ENCODE results near the gene MAPK8IP3. TPM values are rescaled to one million over a fixed set of nuclear protein-coding genes. Genes with fewer than 3 reads are reported as not detected.

MAPK8IP3 gene
- total RNA-seq, 1 donor from 2014 or later = 77.3 TPM

DNA sequence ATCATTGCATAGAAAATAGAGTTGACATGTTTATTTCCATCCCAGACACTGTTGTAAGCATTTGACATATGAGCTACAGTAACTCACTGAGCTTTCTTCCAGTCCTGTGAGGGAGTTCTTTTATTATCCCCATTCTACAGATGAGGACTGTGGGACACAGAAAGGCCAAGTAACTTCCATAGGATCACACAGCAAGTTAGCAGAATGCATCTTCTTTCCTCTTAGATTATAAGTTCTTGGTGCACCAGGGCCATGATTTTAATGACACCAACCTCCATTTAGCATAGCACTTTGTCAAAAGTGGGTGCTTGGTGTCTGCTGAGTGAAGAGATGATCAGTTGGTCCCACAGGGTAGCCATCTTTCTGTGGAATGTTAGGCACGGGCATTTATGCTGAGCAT is 15.2 kb upstream of the MAPK8IP3 start:
- Histone ChIP-seq H3K4me3 (no peak overlapping the region), H3K9me3 (no peaks in the 10 kb centered on the region), H3K4me1 (no peaks in the 10 kb centered on the region), H3K27ac (no peak overlapping the region), H3K36me3 (peaks cover 75% of the 10 kb centered on the region), H3K27me3 (no peaks in the 10 kb centered on the region)
- DNase-seq (no peak), ATAC-seq (no peak)
- intact Hi-C loops (cut with DNase I) = no loop called here
- TF ChIP-seq, protein P1, sequence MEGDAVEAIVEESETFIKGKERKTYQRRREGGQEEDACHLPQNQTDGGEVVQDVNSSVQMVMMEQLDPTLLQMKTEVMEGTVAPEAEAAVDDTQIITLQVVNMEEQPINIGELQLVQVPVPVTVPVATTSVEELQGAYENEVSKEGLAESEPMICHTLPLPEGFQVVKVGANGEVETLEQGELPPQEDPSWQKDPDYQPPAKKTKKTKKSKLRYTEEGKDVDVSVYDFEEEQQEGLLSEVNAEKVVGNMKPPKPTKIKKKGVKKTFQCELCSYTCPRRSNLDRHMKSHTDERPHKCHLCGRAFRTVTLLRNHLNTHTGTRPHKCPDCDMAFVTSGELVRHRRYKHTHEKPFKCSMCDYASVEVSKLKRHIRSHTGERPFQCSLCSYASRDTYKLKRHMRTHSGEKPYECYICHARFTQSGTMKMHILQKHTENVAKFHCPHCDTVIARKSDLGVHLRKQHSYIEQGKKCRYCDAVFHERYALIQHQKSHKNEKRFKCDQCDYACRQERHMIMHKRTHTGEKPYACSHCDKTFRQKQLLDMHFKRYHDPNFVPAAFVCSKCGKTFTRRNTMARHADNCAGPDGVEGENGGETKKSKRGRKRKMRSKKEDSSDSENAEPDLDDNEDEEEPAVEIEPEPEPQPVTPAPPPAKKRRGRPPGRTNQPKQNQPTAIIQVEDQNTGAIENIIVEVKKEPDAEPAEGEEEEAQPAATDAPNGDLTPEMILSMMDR (IDR thresholded peaks at IDR 0.05) = no peak

DNA sequence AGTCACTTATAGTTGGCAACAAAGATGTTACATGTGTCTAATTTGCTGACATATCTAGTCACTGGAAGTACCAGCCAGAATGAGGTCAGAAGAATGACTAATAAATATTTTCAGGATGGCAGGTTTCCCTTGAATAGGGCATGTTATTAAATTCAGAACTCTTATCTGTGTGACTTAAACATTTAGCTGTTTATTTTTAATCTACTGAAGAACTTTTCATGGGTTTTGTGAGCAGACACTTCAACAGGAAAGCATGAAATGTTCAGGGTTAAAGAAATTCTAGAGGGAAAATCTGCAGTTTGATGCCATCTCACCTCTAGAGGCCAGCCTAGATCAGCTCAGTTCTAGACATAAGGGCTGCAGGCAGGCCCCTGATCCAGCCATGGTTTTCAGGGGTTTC is 14.7 kb upstream of the MAPK8IP3 start:
- H3K36me3 ChIP-seq = peaks cover 74% of the 10 kb centered on the region
- H3K27me3 ChIP-seq = no peaks in the 10 kb centered on the region
- no peaks in the 10 kb centered on the region for H3K4me1 ChIP-seq
- H3K27ac ChIP-seq = no peak overlapping the region
- TF ChIP-seq, protein P1 (IDR thresholded peaks at IDR 0.05) = no peak
- ATAC-seq = no peak
- DNase-seq = no peak
- H3K4me3 ChIP-seq = no peak overlapping the region
- no peaks in the 10 kb centered on the region for H3K9me3 ChIP-seq
- intact Hi-C loops (cut with DNase I) = no loop called here

DNA sequence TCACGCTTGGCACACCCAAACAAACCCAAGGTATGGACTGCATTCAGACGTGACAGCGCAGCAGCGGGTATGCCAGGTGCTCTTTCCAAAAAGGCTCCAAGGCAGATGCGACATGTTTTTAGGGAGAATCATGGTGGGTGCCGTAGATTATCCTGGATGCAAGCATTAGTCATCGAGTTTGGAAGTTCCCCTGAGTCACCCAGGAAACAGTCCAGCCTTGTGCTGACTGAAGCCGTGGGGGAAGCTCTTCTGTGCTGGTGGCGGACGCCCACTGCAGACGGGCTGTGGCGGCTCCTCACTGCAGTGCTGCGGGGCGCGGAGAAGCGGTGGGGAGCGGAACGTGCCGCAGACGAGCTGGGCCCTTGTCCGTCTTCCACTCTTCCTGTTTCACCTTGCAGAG is 14.0 kb upstream of the MAPK8IP3 start:
- H3K36me3 ChIP-seq = peaks cover 75% of the 10 kb centered on the region
- no peak for DNase-seq
- intact Hi-C loops (cut with DNase I) = no loop called here

DNA sequence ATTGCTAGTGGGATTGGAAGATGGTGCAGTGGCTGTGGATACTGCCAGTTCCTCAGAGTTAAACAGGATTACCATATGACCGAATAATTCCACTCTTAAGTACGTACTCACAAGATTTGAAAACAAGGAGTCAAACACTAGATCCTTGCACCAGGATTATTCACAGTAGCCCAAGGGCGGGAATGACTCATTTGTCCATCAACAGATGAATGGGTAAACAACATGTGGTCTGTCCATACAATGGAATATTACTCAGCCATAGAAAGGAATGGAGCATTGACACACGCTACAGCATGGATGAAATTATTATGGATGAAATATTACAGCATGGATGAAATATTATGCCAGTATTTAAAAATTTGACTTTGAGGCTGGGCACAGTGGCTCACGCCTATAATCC is 9.1 kb upstream of the MAPK8IP3 start:
- ATAC-seq = no peak

More for the DNA sequence above, 14.0 kb upstream of the MAPK8IP3 start:
- Histone ChIP-seq H3K9me3 (no peaks in the 10 kb centered on the region), H3K4me1 (no peaks in the 10 kb centered on the region), H3K4me3 (no peak overlapping the region), H3K27me3 (no peaks in the 10 kb centered on the region), H3K27ac (no peak overlapping the region)
- no peak for ATAC-seq
- TF ChIP-seq, protein P1 (IDR thresholded peaks at IDR 0.05) = no peak

DNA sequence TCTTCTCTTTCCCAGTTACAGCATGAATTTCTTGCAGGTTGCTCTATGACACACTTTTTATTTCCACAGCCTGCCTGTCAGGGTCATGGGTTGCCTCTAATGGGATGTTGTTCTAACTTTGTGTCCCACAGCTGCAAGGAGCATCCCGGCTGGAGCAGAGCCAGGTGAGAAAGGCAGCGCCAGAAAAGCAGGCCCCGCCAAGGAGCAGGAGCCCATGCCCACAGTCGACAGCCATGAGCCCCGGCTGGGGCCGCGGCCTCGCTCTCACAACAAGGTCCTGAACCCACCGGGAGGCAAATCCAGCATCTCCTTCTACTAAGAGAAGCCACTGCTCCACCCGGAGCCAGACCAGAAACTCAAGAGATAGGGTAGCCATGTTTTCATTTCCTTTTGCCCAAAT is 7.3 kb upstream of the MAPK8IP3 start:
- ATAC-seq (no peak), DNase-seq (no peak)
- peaks cover 66% of the 10 kb centered on the region for H3K36me3 ChIP-seq
- H3K27me3 ChIP-seq = no peaks in the 10 kb centered on the region
- H3K4me1 ChIP-seq = no peaks in the 10 kb centered on the region
- TF ChIP-seq, protein P1 (IDR thresholded peaks at IDR 0.05) = no peak
- no peak overlapping the region for H3K27ac ChIP-seq
- intact Hi-C loops (cut with DNase I) = no loop called here
- H3K4me3 ChIP-seq = no peak overlapping the region
- H3K9me3 ChIP-seq = no peaks in the 10 kb centered on the region

More for the DNA sequence above, 9.1 kb upstream of the MAPK8IP3 start:
- Histone ChIP-seq H3K36me3 (peaks cover 77% of the 10 kb centered on the region), H3K27me3 (no peaks in the 10 kb centered on the region), H3K9me3 (no peaks in the 10 kb centered on the region), H3K4me1 (no peaks in the 10 kb centered on the region), H3K27ac (no peak overlapping the region), H3K4me3 (no peak overlapping the region)
- intact Hi-C loops (cut with DNase I) = no loop called here
- no peak for DNase-seq
- TF ChIP-seq, protein P1 (IDR thresholded peaks at IDR 0.05) = no peak

DNA sequence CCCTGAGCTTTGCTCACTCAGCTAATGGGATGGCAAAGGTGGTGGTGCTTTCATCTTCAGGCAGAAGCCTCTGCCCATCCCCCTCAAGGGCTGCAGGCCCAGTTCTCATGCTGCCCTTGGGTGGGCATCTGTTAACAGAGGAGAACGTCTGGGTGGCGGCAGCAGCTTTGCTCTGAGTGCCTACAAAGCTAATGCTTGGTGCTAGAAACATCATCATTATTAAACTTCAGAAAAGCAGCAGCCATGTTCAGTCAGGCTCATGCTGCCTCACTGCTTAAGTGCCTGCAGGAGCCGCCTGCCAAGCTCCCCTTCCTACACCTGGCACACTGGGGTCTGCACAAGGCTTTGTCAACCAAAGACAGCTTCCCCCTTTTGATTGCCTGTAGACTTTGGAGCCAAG is 5.7 kb upstream of the MAPK8IP3 start:
- no peaks in the 10 kb centered on the region for H3K27me3 ChIP-seq
- H3K27ac ChIP-seq = no peak overlapping the region
- no peak for ATAC-seq
- no peak for DNase-seq
- peaks cover 6% of the 10 kb centered on the region for H3K4me1 ChIP-seq
- intact Hi-C loops (cut with DNase I) = no loop called here
- peaks cover 50% of the 10 kb centered on the region for H3K36me3 ChIP-seq
- H3K9me3 ChIP-seq = no peaks in the 10 kb centered on the region
- TF ChIP-seq, protein P1 (IDR thresholded peaks at IDR 0.05) = no peak
- no peak overlapping the region for H3K4me3 ChIP-seq

Data from upper lobe of right lung (tissue), 1 donor.